Kidney (tissue), 14 donors: ENCODE results near the gene IL2RG. TPM values are rescaled to one million over a fixed set of nuclear protein-coding genes. Genes with fewer than 3 reads are reported as not detected.

Experiments
- DNase-seq, 5 donors: peaks; one replicate each; pipeline ENCODE4 v3.0.0-alpha.2; 2013 to 2020
- FAIRE-seq: peaks from 2 replicates; lab custom pipeline; 2012; peaks lifted over from hg19 to GRCh38; lab: Jason Lieb, UNC
- H3K27ac ChIP-seq, 2 donors: one replicate each; pipeline ENCODE4 v1.7.0; 2013; ENCODE audit warnings: low read depth in 2 of 2, low read length in 2 of 2, inconsistent platforms in 1 of 2
- H3K27me3 ChIP-seq: one replicate; pipeline ENCODE4 v1.7.1; 2013; ENCODE audit warnings: low read length, inconsistent platforms; ENCODE audit not compliant: control insufficient read depth, insufficient read depth
- H3K36me3 ChIP-seq, 3 donors: one replicate each; pipeline versions ENCODE4 v1.7.0 to v1.7.1; 2013; ENCODE audit warnings: low read length in 3 of 3, control low read depth in 1 of 3, inconsistent platforms in 1 of 3; ENCODE audit not compliant: insufficient read depth in 3 of 3, control insufficient read depth in 2 of 3
- H3K4me1 ChIP-seq, 3 donors: one replicate each; pipeline versions ENCODE4 v1.7.0 to v1.7.1; 2013; ENCODE audit warnings: low read length in 3 of 3, inconsistent platforms in 1 of 3, low read depth in 1 of 3; ENCODE audit not compliant: control insufficient read depth in 2 of 3, insufficient read depth in 2 of 3
- H3K4me3 ChIP-seq, 3 donors: one replicate each; pipeline versions ENCODE4 v1.7.0 to v1.8.1; 2013; ENCODE audit warnings: low read length in 3 of 3, control low read depth in 1 of 3, inconsistent platforms in 1 of 3
- H3K9ac ChIP-seq, 3 donors: one replicate each; pipeline versions ENCODE4 v1.7.0 to v1.7.1; 2013; ENCODE audit warnings: low read length in 3 of 3, control low read depth in 1 of 3, inconsistent platforms in 1 of 3
- H3K9me3 ChIP-seq, 3 donors: one replicate each; pipeline versions ENCODE4 v1.7.0 to v1.7.1; 2013; ENCODE audit warnings: low read length in 3 of 3, control low read depth in 1 of 3, inconsistent platforms in 1 of 3; ENCODE audit not compliant: control insufficient read depth in 2 of 3, insufficient read depth in 1 of 3
- CTCF ChIP-seq: IDR thresholded peaks from 3 replicates; pipeline ENCODE4 v1.5.1; 2012; ENCODE audit warnings: mild to moderate bottlenecking, moderate library complexity, borderline replicate concordance; ENCODE audit not compliant: insufficient read depth; ENCODE audit errors: extremely low read depth
- intact Hi-C: fragments of 100-400 bp; cut with DNase I; formaldehyde crosslinking; loops from one replicate; pipeline ENCODE4 v1.11.1; 2022
- polyA plus RNA-seq: library from polyadenylated mRNA; stranded (reverse); fragments of 350-450 nt; fragmentation: Illumina TruSeq; extraction: RNeasy Lipid Tissue Mini Kit (QIAGEN cat#74804); gene quantifications from one replicate; pipeline ENCODE4 v1.2.3, GENCODE V29; 2014; ENCODE audit warnings: low read depth, low replicate concordance; ENCODE audit not compliant: insufficient read depth
- total RNA-seq: library from RNA; stranded (reverse); fragmentation: NEBNext Ultra II Directional; extraction: Animal tissue kit (Norgen Biotek cat#: 25700); gene quantifications from one replicate; pipeline ENCODE4 v1.2.1, GENCODE V29; 2021
- donor health status: control.
- donor health status: control.
- donor health status: control.
- donor health status: control.
- donor health status: control.
- donor health status: DM: yes; HTN: yes; CAD: no.
- donor health status: Normal renal cell carcinoma (clear cell type).

Gene IL2RG
- total and polyA plus RNA-seq, 2 donors from 2014 or later = 3.1 to 15.0 TPM

- Histone ChIP-seq H3K9me3 (no peaks in the 10 kb centered on the region), H3K27ac (peak within 1 kb of the TSS in 1 of 2 donors; percentile 37), H3K4me1 (peaks cover 0 to 2% (median 0%) of the 10 kb centered on the region in 3 donors), H3K4me3 (peak within 1 kb of the TSS; percentile 79 to 90 (median 79)), H3K27me3 (no peaks in the 10 kb centered on the region), H3K36me3 (no peaks in the 10 kb centered on the region), H3K9ac (peak within 1 kb of the TSS; percentile 48 to 71 (median 70))
- peak; percentile 94 to 96 (median 95) for DNase-seq
- intact Hi-C loops = no loop called here
- no peak for FAIRE-seq
- TF ChIP-seq CTCF = no peak
Observed at GRCh38 chrX:71095555-71095980, 15.8 kb downstream of the IL2RG start, which contains the start of gene FOXO4. FOXO4 (plus strand) TSS chrX:71095851; CDS start chrX:71096529, 678 bp downstream.

- intact Hi-C loops = no loop called here
- DNase-seq = no peak
- H3K9me3 ChIP-seq = no peaks in the 10 kb centered on the region
- peaks cover 0 to 2% (median 0%) of the 10 kb centered on the region in 3 donors for H3K4me1 ChIP-seq
- no peaks in the 10 kb centered on the region for H3K36me3 ChIP-seq
- TF ChIP-seq CTCF = no peak
- peak overlapping the region; percentile 48 to 71 (median 64) for H3K9ac ChIP-seq
- H3K27me3 ChIP-seq = no peaks in the 10 kb centered on the region
- H3K4me3 ChIP-seq = peak overlapping the region; percentile 79 to 90 (median 79)
- H3K27ac ChIP-seq = no peak overlapping the region
- FAIRE-seq = no peak
Observed at GRCh38 chrX:71095033-71095432, 16.3 kb downstream of the IL2RG start.

GRCh38 chrX:71091263-71091662 lies 20.1 kb downstream of the IL2RG start:
- H3K36me3 ChIP-seq = no peaks in the 10 kb centered on the region
- H3K27me3 ChIP-seq = no peaks in the 10 kb centered on the region
- DNase-seq = no peak
- H3K27ac ChIP-seq = no peak overlapping the region
- no peak for FAIRE-seq
- no peak for TF ChIP-seq CTCF
- H3K4me3 ChIP-seq = no peak overlapping the region
- H3K9me3 ChIP-seq = no peaks in the 10 kb centered on the region
- H3K4me1 ChIP-seq = no peaks in the 10 kb centered on the region
- no peak overlapping the region for H3K9ac ChIP-seq
- intact Hi-C loops = no loop called here

- Histone ChIP-seq H3K27me3 (no peaks in the 10 kb centered on the region), H3K4me1 (no peaks in the 10 kb centered on the region), H3K36me3 (no peaks in the 10 kb centered on the region), H3K9me3 (no peaks in the 10 kb centered on the region), H3K4me3 (no peak overlapping the region), H3K27ac (no peak overlapping the region), H3K9ac (no peak overlapping the region)
- TF ChIP-seq CTCF = no peak
- FAIRE-seq (no peak), DNase-seq (peak in 1 of 5 donors; percentile 4)
- intact Hi-C loops = no loop called here
Observed at GRCh38 chrX:71085900-71086299, 25.5 kb downstream of the IL2RG start.
